ENCODE results near the gene KPNA1.
"Not testable (repeated sequence)": the region's sequence is repeated elsewhere in the genome, so short reads cannot be mapped to it uniquely, and the experiment has no call there.

Gene KPNA1

DNA sequence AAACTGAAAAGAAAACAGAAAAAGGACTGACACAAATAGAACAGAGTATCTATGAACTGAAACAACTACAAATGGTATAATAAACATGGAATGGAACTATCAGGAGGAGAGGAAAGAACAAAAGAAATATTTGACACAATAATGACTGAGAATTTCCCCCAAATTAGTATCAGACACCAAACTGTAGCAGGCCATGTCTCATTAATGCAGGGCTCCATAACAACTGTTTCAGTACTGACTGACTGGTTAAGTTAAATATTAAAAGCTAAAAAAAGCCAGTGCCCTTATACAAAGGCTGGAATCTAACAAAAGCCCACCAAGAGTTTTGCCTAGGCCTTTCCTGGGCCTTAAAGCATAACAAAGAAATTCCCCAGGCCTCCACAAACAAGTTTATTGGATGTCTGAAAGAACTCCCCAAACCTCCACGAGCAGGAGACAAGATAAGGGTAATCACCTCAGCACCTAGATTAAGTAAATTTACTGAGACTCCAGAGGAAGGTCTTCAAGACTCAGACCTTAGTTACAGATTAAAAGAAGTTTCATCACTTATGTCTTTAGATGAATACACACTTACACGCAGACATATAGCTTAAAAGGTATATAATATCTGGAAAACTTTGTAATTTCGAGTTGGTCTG lies 45.7 kb downstream of the KPNA1 start:
- no peak for DNase-seq

DNA sequence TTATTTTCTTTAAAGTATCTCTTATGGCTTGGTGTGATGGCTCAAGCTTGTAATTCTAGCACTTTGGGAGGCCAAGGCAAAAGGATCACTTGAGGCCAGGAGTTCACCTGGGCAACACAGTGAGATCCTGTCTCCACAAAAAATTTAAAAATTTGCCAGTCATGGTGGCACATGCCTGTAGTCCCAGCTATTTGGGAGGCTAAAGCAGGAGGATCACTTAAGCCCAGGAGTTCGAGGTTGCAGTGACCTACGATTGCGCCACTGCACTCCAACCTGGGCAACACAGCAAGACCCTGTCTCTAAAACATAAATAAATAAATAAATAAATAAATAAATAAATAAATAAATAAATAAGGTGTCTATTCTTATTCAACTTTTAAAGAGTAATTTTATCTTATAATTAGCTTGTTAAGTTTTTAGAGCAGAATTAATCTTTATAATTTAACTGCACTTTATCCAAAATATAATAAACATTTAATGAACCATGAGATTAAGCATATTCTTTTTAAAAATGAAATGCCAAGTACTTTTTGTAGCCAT lies 48.0 kb downstream of the KPNA1 start:
- DNase-seq: no peak

DNA sequence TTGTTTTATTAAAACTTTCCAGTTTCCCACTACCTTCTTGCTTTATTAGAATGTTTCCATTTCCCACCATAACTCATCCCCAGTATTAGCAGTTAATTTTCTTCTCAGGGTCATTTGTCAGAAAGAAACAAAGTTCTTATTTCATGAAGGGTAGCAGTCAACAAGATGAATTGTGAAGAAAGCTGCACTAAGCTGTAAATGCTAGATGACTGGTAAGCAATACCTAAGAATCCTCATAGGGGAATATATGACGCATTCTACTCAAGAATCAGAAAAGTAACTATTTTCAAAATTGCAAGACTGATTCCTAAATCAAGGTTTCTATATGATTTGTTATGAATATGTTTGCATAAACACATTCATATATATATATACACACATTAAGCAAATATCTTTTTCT lies 50.1 kb downstream of the KPNA1 start:
- no peak for DNase-seq

DNA sequence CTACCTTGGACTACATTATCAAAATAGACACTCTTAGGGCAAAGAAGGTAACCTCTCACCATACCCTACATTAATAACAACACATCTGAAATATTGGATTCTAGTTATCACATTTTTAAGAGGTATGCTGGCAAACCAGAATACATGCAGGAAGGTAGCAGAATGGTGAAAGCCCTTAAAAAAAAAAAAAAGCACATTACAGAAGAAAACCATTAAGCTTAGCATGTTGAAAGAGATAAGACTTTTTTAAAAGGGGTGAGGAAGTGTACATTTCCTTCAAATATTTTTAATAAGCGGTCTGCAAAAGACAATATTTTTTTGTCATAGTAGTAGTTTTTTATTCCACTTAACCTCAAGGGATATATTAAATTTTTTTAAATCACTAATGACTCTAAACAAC lies 52.3 kb downstream of the KPNA1 start:
- no peak for DNase-seq

DNA sequence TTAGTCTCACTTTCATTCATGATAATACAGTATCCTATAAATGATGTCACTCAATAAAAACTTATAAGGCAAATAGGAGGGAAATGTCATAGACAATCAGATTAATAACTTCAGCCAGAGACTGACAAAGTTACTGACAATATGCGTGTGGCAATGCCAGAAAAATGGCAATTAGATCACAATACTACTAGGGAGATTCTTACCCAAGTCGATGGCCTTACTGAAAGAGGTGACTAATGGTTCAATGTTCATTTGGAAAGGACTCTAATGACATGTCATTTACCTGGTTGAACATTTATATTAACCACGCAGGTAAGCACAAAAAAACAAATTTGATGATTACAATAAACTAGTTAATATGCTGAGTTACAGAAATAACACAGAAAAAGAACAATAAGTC lies 52.9 kb downstream of the KPNA1 start:
- no peak for DNase-seq

DNA sequence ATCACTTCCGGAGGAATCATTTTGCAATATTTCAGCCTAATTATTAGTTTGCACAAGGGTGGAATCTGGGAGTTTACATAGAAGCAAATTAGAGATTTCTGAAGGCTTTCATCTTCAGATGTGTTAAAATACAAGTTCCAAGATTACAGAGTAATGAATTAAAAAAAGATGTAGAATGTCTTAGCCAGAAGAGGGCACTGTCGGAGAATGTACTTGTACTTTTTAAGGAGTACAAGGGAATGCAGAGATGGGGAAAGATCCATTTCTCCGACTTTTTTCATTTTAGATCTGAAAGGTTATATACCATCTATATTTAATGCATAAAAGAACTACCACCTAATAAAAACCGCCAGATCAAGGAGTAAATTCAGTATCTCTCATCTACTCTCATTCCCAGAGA lies 55.7 kb downstream of the KPNA1 start:
- DNase-seq: no peak

DNA sequence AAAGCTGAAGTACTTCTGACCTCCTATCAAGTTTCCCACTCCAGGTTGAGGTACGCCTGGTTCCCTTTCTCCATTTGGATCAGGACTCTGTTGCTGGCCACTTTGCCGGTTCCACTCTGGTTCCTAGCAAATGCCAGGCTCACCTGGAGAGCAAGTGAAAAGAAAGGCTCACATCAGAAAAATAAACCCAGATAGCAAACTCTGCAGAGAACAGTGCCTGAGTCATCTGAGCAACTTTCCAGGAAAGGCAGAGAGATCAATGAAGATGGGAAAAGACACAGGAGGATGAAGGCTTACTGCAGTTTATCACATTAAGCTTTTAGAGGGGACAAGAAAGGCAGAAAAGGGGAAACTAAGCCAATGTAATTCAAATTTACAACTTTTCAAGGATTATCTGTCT lies 57.0 kb downstream of the KPNA1 start:
- DNase-seq: no peak

DNA sequence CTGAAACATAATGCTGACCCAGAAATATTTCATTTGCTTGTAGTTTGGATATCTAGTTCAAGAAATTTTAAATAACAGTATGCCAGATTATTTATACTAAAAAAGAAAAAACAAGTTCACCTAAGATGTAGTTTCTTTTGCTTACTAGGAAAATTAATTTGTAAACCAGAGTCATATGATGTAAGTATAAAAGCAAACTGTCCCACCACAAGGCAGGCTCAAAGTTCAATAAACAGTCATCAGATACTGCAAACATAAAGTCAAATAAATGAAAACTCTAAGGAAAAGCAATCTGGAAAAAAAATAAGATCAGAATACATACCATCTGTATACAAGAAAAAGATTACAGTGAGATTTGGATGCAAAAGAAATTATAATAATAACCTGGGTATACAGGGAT lies 58.7 kb downstream of the KPNA1 start:
- DNase-seq: no peak

DNA sequence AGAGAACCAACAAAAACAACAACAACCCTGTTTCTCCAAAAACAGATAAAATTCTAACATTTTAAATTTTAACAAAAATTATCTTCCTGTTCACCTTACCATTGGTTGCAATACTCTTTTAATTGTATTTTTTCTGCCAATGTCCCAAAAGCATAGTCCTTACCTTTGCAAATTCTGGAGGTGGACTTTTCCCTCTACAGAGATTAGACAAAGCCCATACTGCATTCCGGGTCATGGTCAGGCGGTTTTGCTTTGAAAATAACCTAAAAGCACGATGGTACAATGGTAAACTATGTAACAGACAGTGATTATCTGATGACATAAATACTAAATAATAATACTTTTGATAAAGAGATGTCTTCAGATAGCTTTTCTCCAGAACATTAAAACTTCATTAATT lies 63.4 kb downstream of the KPNA1 start:
- no peak for DNase-seq

DNA sequence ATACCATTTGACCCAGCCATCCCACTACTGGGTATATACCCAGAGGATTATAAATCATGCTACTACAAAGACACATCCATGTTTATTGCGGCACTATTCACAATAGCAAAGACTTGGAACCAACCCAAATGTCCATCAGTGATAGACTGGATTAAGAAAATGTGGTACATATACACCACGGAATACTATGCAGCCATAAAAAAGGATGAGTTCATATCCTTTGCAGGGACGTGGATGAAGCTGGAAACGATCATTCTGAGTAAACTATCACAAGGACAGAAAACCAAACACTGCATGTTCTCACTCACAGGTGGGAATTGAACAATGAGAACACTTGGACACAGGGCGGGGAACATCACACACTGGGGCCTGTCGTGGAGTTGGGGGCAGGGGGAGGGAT lies 66.5 kb downstream of the KPNA1 start:
- not testable (repeated sequence) for DNase-seq

DNA sequence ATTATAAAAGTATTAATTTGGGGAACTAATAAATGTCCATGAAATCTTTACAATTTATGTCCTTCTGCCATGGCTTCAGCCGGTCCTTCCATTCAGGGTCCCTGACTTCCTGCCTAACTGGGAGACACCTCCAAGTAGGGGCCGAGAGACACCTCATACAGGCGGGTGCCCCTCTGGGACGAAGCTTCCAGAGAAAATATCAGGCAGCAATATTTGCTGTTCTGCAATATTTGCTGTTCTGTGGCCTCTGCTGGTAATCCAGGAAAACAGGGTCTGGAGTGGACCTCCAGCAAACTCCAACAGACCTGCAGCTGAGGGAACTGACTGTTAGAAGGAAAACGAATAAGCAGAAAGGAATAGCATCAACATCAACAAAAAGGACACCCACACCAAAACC lies 70.2 kb downstream of the KPNA1 start:
- not testable (repeated sequence) for DNase-seq

DNA sequence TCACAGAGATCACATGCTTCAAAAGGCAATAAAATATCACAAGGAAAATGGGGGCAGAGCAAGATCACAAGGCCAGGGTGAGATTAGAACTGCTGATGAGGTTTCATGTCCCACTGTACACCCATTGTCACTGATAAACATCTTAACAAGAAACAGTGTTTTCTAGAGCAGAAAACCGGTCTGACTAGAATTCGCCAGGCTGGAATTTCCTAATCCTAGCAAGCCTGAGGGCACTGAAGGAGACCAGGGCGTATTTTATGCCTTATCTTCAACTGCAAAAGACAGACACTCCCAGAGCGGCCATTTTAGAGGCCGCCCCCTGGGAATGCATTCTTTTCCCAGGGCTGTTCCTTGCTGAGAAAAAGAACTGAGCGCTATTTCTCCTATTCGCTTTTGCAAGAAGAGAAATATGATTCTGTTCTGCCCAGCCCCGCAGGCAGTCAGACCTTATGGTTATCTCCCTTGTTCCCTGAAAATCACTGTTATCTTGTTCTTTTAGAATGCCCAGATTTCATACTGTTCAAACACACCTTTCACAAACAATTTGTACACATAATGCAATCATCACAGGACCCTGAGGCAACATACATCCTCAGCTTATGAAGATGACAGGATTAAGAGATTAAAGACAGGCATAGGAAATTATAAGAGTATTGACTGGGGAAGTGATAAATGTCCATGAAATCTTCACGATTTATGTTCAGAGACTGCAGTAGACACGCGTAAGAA lies 70.8 kb downstream of the KPNA1 start:
- DNase-seq: not testable (repeated sequence)

DNA sequence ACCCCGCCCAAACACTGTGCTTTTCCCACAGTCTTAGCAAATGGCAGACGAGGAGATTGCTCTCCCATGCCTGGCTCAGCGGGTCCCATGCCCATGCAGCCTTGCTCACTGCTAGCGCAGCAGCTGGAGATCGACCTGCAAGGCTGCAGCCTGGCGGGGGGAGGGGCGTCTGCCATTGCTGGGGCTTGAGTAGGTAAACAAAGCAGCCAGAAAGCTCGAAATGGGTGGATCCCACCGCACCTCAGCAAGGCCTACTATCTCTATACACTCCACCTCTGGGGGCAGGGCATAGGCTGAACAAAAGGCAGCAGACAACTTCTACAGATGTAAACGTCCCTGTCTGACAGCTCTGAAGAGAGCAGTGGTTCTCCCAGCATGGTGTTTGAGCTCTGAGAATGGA lies 71.6 kb downstream of the KPNA1 start:
- no peak for DNase-seq

DNA sequence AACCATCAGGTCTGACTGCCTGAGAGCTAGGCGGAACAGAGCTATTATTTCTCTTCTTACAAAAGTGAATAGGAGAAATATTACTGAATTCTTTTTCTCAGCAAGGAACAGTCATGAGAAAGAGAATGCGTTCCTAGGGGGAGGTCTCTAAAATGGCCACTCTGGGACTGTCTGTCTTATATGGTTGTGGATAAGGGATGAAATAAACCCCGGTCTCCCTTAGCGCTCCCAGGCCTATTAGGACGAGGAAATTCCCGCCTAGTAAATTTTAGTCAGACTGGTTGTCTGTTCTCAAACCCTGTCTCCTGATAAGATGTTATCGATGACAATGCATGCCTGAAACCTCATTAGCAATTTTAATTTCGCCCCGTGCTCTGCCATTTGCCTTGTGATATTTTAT lies 78.8 kb downstream of the KPNA1 start:
- no peak for DNase-seq

DNA sequence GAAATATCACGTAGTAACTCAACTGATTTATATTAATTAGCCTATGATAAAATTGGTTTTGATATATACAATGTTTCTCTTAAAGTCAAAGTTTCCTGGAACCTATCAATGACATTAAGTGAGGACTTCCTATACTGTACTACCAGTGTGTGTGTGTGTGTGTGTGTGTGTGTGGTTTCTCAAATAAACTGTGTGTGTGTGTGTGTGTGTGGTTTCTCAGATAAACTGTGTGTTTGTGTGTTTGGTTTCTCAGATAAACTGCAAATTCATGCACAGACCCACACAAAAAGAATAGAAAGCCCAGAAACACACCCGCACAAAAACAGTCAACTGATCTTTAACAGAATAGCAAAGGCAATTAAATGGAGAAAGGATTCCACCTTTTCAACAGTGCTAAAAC lies 84.4 kb downstream of the KPNA1 start:
- no peak for DNase-seq

DNA sequence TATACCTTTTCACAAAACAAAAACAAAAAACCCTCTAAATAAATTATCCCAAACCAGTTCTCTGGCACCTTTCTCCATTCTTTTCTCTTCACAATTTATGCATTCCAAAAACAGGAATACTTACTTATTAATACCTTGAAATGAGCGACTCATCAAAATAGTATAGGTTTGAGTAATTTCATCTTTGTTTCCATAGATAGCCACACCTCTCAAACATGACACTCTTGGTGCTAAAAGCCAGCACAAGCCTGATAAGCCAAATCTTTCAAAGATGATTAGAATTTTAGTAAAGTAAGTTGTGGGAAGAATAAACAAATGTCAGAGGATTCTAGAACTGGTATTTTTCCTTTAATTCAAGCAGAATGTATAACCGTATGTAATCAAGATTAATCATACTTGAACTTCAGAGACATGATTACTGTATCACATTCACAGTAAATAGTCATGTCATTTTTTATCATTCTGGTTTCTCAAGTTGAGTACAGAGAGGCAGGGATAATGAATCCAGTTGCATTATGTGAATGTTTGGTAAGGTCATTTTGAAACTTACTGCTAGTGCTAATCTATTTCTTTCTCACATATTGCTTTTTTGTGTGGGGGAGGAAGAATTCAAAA lies 86.8 kb downstream of the KPNA1 start:
- no peak for DNase-seq

DNA sequence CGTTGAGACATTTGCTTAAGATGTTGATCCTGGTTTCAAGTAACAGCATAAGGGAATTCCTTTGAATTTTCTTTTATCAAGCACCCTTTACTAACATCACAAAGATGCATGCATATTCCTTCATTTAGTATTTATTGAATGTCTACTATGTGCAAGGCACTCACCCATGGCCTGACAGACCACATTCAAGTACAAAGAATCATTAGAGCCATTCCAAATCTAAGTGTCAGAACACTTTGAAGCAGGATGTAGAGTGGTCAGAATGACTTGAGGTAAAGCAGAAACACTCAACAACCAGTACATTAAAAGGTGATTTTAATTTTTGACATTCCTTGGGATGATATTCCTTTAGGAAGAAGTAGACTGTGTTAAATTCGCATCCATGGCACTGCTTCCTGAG lies 92.9 kb downstream of the KPNA1 start:
- DNase-seq: no peak

DNA sequence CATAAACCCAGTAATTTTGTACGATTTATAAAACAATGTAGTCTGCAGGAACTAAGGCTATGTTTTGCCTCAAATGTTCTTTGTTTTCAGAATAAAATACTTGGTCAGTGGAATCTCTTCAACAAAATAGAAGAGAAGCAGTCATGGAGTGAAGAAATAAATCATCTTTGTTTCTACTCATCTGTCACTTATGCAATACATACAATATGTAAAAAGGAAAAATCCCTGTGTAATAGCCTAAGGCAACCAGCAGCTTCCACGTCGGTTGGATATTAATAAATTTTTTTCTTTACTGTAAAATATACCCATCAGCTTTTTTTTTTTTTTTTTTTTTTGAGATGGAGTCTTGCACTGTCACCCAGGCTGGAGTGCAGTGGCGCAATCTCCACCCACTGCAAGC lies 93.6 kb downstream of the KPNA1 start:
- DNase-seq: no peak

DNA sequence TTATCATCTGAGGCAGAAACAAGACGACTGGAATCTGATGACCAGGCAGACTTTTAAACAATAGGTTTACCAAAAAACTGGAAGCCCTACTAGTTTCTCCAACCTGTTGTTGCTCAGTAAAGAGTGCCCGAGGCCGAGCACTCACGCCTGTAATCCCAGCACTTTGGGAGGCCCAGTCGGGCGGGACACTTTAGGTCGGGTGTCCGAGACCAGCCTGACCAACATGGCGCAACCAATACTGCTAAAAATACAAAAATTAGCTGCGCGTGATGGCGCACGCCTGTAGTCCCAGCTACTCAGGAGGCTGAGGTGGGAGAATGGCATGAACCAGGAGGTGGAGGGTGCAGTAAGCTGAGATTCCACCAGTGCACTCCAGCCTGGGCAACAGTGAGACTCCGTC lies 97.8 kb downstream of the KPNA1 start:
- no peak for DNase-seq

DNA sequence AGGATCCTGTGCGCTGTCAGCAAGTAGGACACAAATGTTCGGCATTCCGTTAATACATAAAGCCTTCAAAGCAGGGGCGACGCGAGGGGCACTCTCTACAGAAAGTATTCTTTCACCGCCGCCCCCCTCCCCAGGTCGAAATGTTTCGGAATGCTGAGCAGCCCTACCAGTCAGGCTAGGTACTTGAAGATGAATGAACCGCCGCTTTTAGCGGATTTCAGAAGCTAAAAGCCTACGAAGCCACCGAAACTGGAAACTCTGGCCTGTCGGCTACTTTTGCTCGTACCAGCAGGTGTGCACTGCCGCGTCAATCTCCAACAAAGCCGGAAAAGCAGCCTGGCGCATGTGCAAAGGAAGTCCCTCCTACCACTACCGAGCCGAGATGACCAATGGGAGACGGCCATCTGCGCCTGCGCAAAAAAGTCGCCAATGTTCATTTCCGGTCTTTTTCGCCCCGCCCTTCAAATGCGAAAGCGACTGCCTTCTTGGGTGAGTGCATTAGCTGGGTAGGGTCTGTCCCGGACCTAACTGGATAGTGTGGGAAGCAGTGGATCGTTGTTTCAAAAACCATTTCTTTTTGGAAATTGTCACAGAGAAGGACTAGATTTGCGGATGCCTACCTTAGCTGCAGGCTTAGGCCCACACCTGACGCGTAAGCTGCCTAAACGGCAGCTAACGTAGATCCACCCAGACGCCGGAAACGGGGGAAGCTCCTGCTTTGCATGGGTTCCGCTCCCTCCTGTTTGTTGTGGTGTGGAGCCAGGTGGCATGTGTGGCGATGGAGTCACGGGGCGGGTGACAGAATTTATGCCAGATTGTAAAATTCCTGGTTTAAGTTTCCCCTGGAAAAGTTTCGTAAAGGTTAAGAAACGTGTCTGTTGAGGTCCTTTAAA lies 98.7 kb downstream of the KPNA1 start, which contains the start of gene WDR5B:
Gene WDR5B, minus strand, starts transcription at position 301 of the 893 bp plus-strand sequence. CDS start 534 bp downstream, outside the sequence.
- no peak for DNase-seq

DNA sequence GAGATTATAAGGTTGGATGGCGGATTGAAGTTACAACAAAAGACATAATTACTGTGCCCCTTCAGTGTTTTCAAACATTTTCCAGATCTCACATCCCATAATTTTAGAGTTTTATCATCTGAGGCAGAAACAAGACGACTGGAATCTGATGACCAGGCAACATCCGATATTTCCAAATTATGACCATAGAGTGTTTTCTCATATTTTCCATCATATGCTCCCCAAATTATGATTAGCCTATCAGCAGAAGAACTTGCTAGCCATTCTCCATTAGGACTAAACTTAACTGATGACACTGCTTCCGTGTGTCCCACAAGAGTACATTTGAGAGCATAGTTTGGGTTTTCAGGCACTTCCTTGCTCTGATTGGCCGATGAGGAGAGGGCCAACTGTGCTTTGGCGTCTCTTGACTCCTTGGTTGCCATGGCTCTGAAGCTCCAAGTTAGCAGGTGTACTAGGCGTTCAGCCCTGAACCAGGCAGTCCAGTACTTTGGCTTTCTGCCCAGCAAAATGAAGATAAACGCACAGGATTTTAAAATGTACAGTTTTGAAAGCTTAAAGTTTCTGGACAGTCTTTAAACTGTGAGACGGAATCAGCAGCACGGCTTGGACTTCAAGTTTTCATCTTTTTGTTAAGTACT lies 99.5 kb downstream of the KPNA1 start:
- no peak for DNase-seq

DNA sequence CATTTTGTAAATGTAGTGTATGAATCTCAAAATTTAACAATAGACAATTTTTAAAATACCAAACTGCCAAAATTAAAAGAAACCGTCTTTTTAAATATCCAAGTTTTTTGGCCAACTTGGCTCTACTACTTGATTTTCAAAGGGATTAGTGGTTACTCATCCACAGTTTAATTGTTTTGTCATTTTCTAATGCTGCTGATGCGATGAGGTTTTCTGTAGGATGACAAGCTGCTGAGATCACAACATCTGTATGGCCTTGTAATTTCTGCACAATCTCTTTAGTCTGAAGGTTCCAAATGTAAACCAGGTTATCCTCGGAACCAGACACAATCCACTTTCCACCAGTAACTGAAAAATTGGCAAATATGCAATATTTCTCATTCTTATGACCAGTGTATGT lies 100.3 kb downstream of the KPNA1 start:
- no peak for DNase-seq

DNA sequence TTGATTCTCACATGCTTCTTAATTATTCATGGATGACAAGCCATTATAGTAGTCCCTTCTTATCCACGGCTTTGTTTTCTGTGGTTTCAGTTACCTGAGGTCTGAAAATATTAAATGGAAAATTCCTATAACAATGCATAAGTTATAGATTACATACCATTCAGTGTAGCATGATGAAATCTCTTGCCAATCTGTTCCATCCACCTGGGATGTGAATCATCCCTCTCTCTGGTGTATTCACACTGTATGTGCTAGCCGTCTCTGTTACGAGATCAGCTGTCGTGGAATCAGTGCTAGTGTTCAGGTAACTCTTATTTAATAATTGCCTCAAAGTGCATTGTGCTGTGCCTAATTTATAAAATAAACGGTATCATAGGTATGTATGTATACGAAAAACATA lies 104.1 kb downstream of the KPNA1 start:
- no peak for DNase-seq

Data from activated CD4-positive, CD25-positive, alpha-beta regulatory T cell (primary cell).